Keratinocyte (primary cell): ENCODE measurements around the gene SIRT7.

Experiments used
- CTCF ChIP-seq, 3 experiments: IDR thresholded peaks in 1 of 3; conservative IDR thresholded peaks in 1 of 3; optimal IDR thresholded peaks in 1 of 3; 2 replicates in 2 of 3; 3 replicates in 1 of 3; pipeline versions ENCODE3 to v1.5.1; 2011; ENCODE audit warnings: low read length in 3 of 3, mild to moderate bottlenecking in 3 of 3, moderate library complexity in 2 of 3, control low read depth in 1 of 3, inconsistent platforms in 1 of 3; ENCODE audit not compliant: insufficient read depth in 2 of 3; ENCODE audit errors: extremely low read depth in 1 of 3
- EZH2 ChIP-seq: IDR thresholded peaks from one replicate; pipeline ENCODE4 v1.6.1; 2012; ENCODE audit warnings: inconsistent platforms, mild to moderate bottlenecking, low read length, moderate library complexity

GRCh38 chr17:81929253-81930141 is 11.5 kb upstream of the SIRT7 start:
- TF ChIP-seq CTCF (optimal IDR thresholded peaks at IDR 0.05 in 1 of 3, IDR thresholded peaks at IDR 0.05 in 1 of 3, conservative IDR thresholded peaks at IDR 0.05 in 1 of 3; ENCODE audit: extremely low read depth in 1 of 3, insufficient read depth in 2 of 3, low read length in 3 of 3): no peak
- no peak for TF ChIP-seq EZH2
